Renal cortical epithelial cell (primary cell): Measurements from ENCODE around the gene ZDHHC11B. TPM values are rescaled to one million over a fixed set of nuclear protein-coding genes. Genes with fewer than 3 reads are reported as not detected.
"Not testable (repeated sequence)": the region's sequence is repeated elsewhere in the genome, so short reads cannot be mapped to it uniquely, and the experiment has no call there.

Experiments
- DNase-seq: peaks from one replicate; pipeline ENCODE4 v3.0.0-alpha.2; 2011; ENCODE audit warnings: low read depth
- total RNA-seq: library from RNA; depleted of rRNA; stranded (reverse); fragments of >200 nt; gene quantifications from 2 replicates; pipeline ENCODE4 v1.2.3, GENCODE V29; 2014

The ZDHHC11B gene
- total RNA-seq, 1 donor from 2014 or later = not detected

- DNase-seq = no peak
Measured at GRCh38 chr5:717143-717542, 67.4 kb downstream of the ZDHHC11B start.

GRCh38 chr5:716740-717139, 67.8 kb downstream of the ZDHHC11B start:
- not testable (repeated sequence) for DNase-seq

GRCh38 chr5:715636-716035, 68.9 kb downstream of the ZDHHC11B start:
- DNase-seq = not testable (repeated sequence)

- DNase-seq = not testable (repeated sequence)
Measured at GRCh38 chr5:714215-715118, 70.1 kb downstream of the ZDHHC11B start.

- not testable (repeated sequence) for DNase-seq
Measured at GRCh38 chr5:713686-714085, 70.8 kb downstream of the ZDHHC11B start.

GRCh38 chr5:708848-709517, 75.5 kb downstream of the ZDHHC11B start:
- not testable (repeated sequence) for DNase-seq

- not testable (repeated sequence) for DNase-seq
Measured at GRCh38 chr5:708374-708773, 76.2 kb downstream of the ZDHHC11B start.

- not testable (repeated sequence) for DNase-seq
Measured at GRCh38 chr5:706127-706526, 78.4 kb downstream of the ZDHHC11B start.

- not testable (repeated sequence) for DNase-seq
Measured at GRCh38 chr5:696753-697702, 87.5 kb downstream of the ZDHHC11B start.

GRCh38 chr5:696191-696590, 88.3 kb downstream of the ZDHHC11B start:
- DNase-seq = not testable (repeated sequence)

- not testable (repeated sequence) for DNase-seq
Measured at GRCh38 chr5:695475-695874, 89.1 kb downstream of the ZDHHC11B start.

- DNase-seq = not testable (repeated sequence)
Measured at GRCh38 chr5:694042-694431, 90.5 kb downstream of the ZDHHC11B start.

GRCh38 chr5:693271-694041, 91.1 kb downstream of the ZDHHC11B start, which contains the start of gene TPPP:
Gene TPPP, minus strand, starts transcription at chr5:693352. Its CDS starts 15,292 bp downstream, at chr5:678060.
- not testable (repeated sequence) for DNase-seq

GRCh38 chr5:692529-693041, 91.9 kb downstream of the ZDHHC11B start:
- DNase-seq = not testable (repeated sequence)

GRCh38 chr5:691817-692528, 92.6 kb downstream of the ZDHHC11B start:
- no peak for DNase-seq

- not testable (repeated sequence) for DNase-seq
Measured at GRCh38 chr5:691049-691448, 93.5 kb downstream of the ZDHHC11B start.

GRCh38 chr5:690293-690692, 94.2 kb downstream of the ZDHHC11B start:
- DNase-seq = not testable (repeated sequence)

- DNase-seq = not testable (repeated sequence)
Measured at GRCh38 chr5:688348-689010, 96.0 kb downstream of the ZDHHC11B start.

- DNase-seq = not testable (repeated sequence)
Measured at GRCh38 chr5:686936-687335, 97.6 kb downstream of the ZDHHC11B start.
